Kidney (tissue), 14 donors: ENCODE data around the gene KRT31. TPM values are rescaled to one million over a fixed set of nuclear protein-coding genes. Genes with fewer than 3 reads are reported as not detected.

ENCODE experiments used
- DNase-seq, 5 donors: peaks; one replicate each; pipeline ENCODE4 v3.0.0-alpha.2; 2013 to 2020
- FAIRE-seq: peaks from 2 replicates; lab custom pipeline; 2012; peaks lifted over from hg19 to GRCh38; lab: Jason Lieb, UNC
- H3K27ac ChIP-seq, 2 donors: one replicate each; pipeline ENCODE4 v1.7.0; 2013; ENCODE audit warnings: low read depth in 2 of 2, low read length in 2 of 2, inconsistent platforms in 1 of 2
- H3K27me3 ChIP-seq: one replicate; pipeline ENCODE4 v1.7.1; 2013; ENCODE audit warnings: low read length, inconsistent platforms; ENCODE audit not compliant: control insufficient read depth, insufficient read depth
- H3K36me3 ChIP-seq, 3 donors: one replicate each; pipeline versions ENCODE4 v1.7.0 to v1.7.1; 2013; ENCODE audit warnings: low read length in 3 of 3, control low read depth in 1 of 3, inconsistent platforms in 1 of 3; ENCODE audit not compliant: insufficient read depth in 3 of 3, control insufficient read depth in 2 of 3
- H3K4me1 ChIP-seq, 3 donors: one replicate each; pipeline versions ENCODE4 v1.7.0 to v1.7.1; 2013; ENCODE audit warnings: low read length in 3 of 3, inconsistent platforms in 1 of 3, low read depth in 1 of 3; ENCODE audit not compliant: control insufficient read depth in 2 of 3, insufficient read depth in 2 of 3
- H3K4me3 ChIP-seq, 3 donors: one replicate each; pipeline versions ENCODE4 v1.7.0 to v1.8.1; 2013; ENCODE audit warnings: low read length in 3 of 3, control low read depth in 1 of 3, inconsistent platforms in 1 of 3
- H3K9ac ChIP-seq, 3 donors: one replicate each; pipeline versions ENCODE4 v1.7.0 to v1.7.1; 2013; ENCODE audit warnings: low read length in 3 of 3, control low read depth in 1 of 3, inconsistent platforms in 1 of 3
- H3K9me3 ChIP-seq, 3 donors: one replicate each; pipeline versions ENCODE4 v1.7.0 to v1.7.1; 2013; ENCODE audit warnings: low read length in 3 of 3, control low read depth in 1 of 3, inconsistent platforms in 1 of 3; ENCODE audit not compliant: control insufficient read depth in 2 of 3, insufficient read depth in 1 of 3
- CTCF ChIP-seq: IDR thresholded peaks from 3 replicates; pipeline ENCODE4 v1.5.1; 2012; ENCODE audit warnings: mild to moderate bottlenecking, moderate library complexity, borderline replicate concordance; ENCODE audit not compliant: insufficient read depth; ENCODE audit errors: extremely low read depth
- intact Hi-C: fragments of 100-400 bp; cut with DNase I; formaldehyde crosslinking; loops from one replicate; pipeline ENCODE4 v1.11.1; 2022
- polyA plus RNA-seq: library from polyadenylated mRNA; stranded (reverse); fragments of 350-450 nt; fragmentation: Illumina TruSeq; extraction: RNeasy Lipid Tissue Mini Kit (QIAGEN cat#74804); gene quantifications from one replicate; pipeline ENCODE4 v1.2.3, GENCODE V29; 2014; ENCODE audit warnings: low read depth, low replicate concordance; ENCODE audit not compliant: insufficient read depth
- total RNA-seq: library from RNA; stranded (reverse); fragmentation: NEBNext Ultra II Directional; extraction: Animal tissue kit (Norgen Biotek cat#: 25700); gene quantifications from one replicate; pipeline ENCODE4 v1.2.1, GENCODE V29; 2021
- donor health status: control.
- donor health status: control.
- donor health status: control.
- donor health status: control.
- donor health status: control.
- donor health status: DM: yes; HTN: yes; CAD: no.
- donor health status: Normal renal cell carcinoma (clear cell type).

KRT31 gene
- total and polyA plus RNA-seq, 2 donors from 2014 or later = not detected

- DNase-seq (no peak), FAIRE-seq (no peak)
- no peak overlapping the region for H3K4me3 ChIP-seq
Measured at GRCh38 chr17:41437769-41438168, 40.4 kb upstream of the KRT31 start.

GRCh38 chr17:41437254-41437653, 39.8 kb upstream of the KRT31 start:
- Histone ChIP-seq H3K4me1 (no peaks in the 10 kb centered on the region), H3K27ac (no peak overlapping the region), H3K4me3 (no peak overlapping the region), H3K27me3 (no peaks in the 10 kb centered on the region), H3K9ac (no peak overlapping the region), H3K36me3 (no peaks in the 10 kb centered on the region), H3K9me3 (no peaks in the 10 kb centered on the region)
- no peak for DNase-seq
- TF ChIP-seq CTCF = no peak
- FAIRE-seq = no peak
- intact Hi-C loops = no loop called here

More at GRCh38 chr17:41437769-41438168, 40.4 kb upstream of the KRT31 start:
- Histone ChIP-seq H3K27me3 (no peaks in the 10 kb centered on the region), H3K9ac (no peak overlapping the region), H3K4me1 (no peaks in the 10 kb centered on the region), H3K27ac (no peak overlapping the region), H3K9me3 (no peaks in the 10 kb centered on the region), H3K36me3 (no peaks in the 10 kb centered on the region)
- TF ChIP-seq CTCF = no peak
- intact Hi-C loops = no loop called here

GRCh38 chr17:41434415-41434814, 37.0 kb upstream of the KRT31 start:
- H3K9ac ChIP-seq = no peak overlapping the region
- intact Hi-C loops = no loop called here

More at GRCh38 chr17:41434415-41434814, 37.0 kb upstream of the KRT31 start:
- DNase-seq (peak in 1 of 5 donors; percentile 21), FAIRE-seq (no peak)
- no peaks in the 10 kb centered on the region for H3K27me3 ChIP-seq
- H3K4me1 ChIP-seq = no peaks in the 10 kb centered on the region
- TF ChIP-seq CTCF = no peak
- H3K4me3 ChIP-seq = no peak overlapping the region
- no peaks in the 10 kb centered on the region for H3K36me3 ChIP-seq
- H3K9me3 ChIP-seq = no peaks in the 10 kb centered on the region
- no peak overlapping the region for H3K27ac ChIP-seq
